Loucy (cell line): ENCODE measurements around the gene SRGAP2C.
"Not testable (repeated sequence)": the region's sequence is repeated elsewhere in the genome, so short reads cannot be mapped to it uniquely, and the experiment has no call there.

Experiments
- CTCF ChIP-seq: fragments of 200-600 bp; sonication (generic); conservative IDR thresholded peaks from 2 replicates; pipeline ENCODE4 v1.5.1; 2014; ENCODE audit warnings: mild to moderate bottlenecking, antibody characterized with exemption, low read length
- EZH2phosphoT487 ChIP-seq: fragments of 200-600 bp; IDR thresholded peaks from 2 replicates; pipeline ENCODE4 v1.6.1; 2018; ENCODE audit warnings: antibody characterized with exemption, mild to moderate bottlenecking, moderate library complexity, borderline replicate concordance

GRCh38 chr1:121185140-121185708 is 449 bp downstream of the SRGAP2C start:
- TF ChIP-seq EZH2phosphoT487, CTCF: not testable (repeated sequence)
